ENCODE measurements around the gene MX2.

DNA sequence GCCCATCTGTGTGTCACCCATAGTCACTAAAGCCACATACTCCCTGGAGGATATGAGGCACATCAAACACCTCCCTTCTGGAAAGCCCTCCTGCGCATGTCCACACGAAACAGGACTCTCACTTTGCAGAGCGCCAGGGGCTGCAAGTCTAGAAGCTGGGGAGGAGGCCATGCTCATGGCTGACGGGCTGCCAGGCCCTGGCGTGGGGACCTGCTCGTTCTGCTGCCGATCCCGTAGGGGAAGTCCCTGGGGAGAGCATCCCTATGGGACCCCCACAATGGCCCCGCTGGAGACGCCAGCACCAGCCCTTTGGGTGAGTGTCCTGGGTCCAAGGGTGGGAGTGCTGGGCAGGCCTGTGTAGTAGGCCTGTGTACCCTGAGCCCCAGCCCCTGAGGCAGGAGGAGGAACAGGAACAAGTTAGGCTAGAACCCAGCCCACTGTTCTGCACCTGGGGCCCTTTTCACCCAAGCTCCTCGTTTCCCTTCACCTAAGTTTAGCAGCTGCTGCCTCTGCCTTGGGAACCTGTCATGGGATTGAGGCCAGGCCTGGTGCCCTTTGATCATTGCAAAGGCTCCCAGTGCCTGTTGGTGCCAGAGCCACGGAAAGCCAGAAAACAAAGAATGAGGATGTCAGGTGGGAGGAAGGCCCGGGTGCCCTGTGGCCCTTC is 35.3 kb upstream of the MX2 start:
- TF ChIP-seq POLR2A (IDR thresholded peaks at IDR 0.05; ENCODE audit: low read length) (no peak), GATA1 (IDR thresholded peaks at IDR 0.05; ENCODE audit: low read depth, low read length) (no peak)

Measured in erythroblast (primary cell).